Left ventricle myocardium inferior (tissue), 1 donor: Measurements from ENCODE around the gene L1CAM. TPM values are rescaled to one million over a fixed set of nuclear protein-coding genes. Genes with fewer than 3 reads are reported as not detected.

Experiments
- DNase-seq: peaks from one replicate; pipeline ENCODE4 v3.0.0-alpha.2; 2020
- H3K27ac ChIP-seq: fragments of 200-600 bp; replicated peaks from 2 replicates; pipeline ENCODE4 v1.8.0; 2021
- H3K27me3 ChIP-seq: fragments of 200-600 bp; 2 replicates; pipeline ENCODE4 v1.8.0; 2021; ENCODE audit warnings: low read depth
- H3K36me3 ChIP-seq: fragments of 200-600 bp; 2 replicates; pipeline ENCODE4 v1.8.0; 2021
- H3K4me1 ChIP-seq: fragments of 200-600 bp; 2 replicates; pipeline ENCODE4 v1.8.0; 2021
- H3K4me3 ChIP-seq: fragments of 200-600 bp; 2 replicates; pipeline ENCODE4 v1.8.0; 2021; ENCODE audit warnings: mild to moderate bottlenecking, moderate library complexity
- H3K9me3 ChIP-seq: fragments of 200-600 bp; replicated peaks from 2 replicates; pipeline ENCODE4 v1.8.0; 2021
- intact Hi-C: fragments of 100-400 bp; cut with micrococcal nuclease; formaldehyde crosslinking; loops from one replicate; pipeline ENCODE4 v1.11.0; 2022
- total RNA-seq: library from RNA; stranded (reverse); fragmentation: NEBNext Ultra II Directional; extraction: Animal tissue kit (Norgen Biotek cat#: 25700); gene quantifications from one replicate; pipeline ENCODE4 v1.2.1, GENCODE V29; 2021
- TF ChIP-seq, protein P1 (sequence below): fragments of 200-600 bp; IDR thresholded peaks from 2 replicates; pipeline ENCODE4 v1.8.0; 2021; ENCODE audit warnings: antibody characterized with exemption, mild to moderate bottlenecking, borderline replicate concordance
- donor health status: DM: no; HTN: yes; CAD: no; lungs with severe emphysema.

Gene L1CAM
- total RNA-seq, 1 donor from 2014 or later, result 4.0 TPM

DNA sequence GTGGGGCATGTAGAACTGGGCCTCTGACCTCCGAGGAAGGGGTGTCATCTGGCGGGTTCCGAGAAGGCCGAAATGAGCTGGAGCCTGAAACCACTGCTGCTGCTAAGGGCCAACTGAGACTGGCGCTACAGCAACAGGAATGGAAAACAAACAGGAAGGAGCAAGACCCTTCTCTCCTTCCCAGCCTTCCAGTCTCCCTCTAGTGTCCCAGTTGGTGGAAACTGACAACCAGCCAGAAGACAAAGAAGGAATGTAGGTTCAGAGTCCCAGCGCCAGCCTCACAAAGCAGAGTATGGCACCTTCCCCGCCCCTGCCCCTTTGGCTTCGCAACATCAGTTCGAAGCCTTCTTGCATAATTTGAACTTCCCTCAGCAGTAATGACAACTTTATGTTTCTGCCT is 31.3 kb downstream of the L1CAM start:
- Histone ChIP-seq H3K9me3 (no peaks in the 10 kb centered on the region), H3K36me3 (no peaks in the 10 kb centered on the region), H3K27me3 (peaks cover 13% of the 10 kb centered on the region), H3K27ac (no peak overlapping the region), H3K4me3 (no peak overlapping the region), H3K4me1 (no peaks in the 10 kb centered on the region)
- TF ChIP-seq, protein P1, sequence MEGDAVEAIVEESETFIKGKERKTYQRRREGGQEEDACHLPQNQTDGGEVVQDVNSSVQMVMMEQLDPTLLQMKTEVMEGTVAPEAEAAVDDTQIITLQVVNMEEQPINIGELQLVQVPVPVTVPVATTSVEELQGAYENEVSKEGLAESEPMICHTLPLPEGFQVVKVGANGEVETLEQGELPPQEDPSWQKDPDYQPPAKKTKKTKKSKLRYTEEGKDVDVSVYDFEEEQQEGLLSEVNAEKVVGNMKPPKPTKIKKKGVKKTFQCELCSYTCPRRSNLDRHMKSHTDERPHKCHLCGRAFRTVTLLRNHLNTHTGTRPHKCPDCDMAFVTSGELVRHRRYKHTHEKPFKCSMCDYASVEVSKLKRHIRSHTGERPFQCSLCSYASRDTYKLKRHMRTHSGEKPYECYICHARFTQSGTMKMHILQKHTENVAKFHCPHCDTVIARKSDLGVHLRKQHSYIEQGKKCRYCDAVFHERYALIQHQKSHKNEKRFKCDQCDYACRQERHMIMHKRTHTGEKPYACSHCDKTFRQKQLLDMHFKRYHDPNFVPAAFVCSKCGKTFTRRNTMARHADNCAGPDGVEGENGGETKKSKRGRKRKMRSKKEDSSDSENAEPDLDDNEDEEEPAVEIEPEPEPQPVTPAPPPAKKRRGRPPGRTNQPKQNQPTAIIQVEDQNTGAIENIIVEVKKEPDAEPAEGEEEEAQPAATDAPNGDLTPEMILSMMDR, result no peak
- intact Hi-C loops, result no loop called here
- no peak for DNase-seq

GRCh38 chrX:153853902-153854267 is 32.1 kb downstream of the L1CAM start:
- H3K27ac ChIP-seq, result no peak overlapping the region

DNA sequence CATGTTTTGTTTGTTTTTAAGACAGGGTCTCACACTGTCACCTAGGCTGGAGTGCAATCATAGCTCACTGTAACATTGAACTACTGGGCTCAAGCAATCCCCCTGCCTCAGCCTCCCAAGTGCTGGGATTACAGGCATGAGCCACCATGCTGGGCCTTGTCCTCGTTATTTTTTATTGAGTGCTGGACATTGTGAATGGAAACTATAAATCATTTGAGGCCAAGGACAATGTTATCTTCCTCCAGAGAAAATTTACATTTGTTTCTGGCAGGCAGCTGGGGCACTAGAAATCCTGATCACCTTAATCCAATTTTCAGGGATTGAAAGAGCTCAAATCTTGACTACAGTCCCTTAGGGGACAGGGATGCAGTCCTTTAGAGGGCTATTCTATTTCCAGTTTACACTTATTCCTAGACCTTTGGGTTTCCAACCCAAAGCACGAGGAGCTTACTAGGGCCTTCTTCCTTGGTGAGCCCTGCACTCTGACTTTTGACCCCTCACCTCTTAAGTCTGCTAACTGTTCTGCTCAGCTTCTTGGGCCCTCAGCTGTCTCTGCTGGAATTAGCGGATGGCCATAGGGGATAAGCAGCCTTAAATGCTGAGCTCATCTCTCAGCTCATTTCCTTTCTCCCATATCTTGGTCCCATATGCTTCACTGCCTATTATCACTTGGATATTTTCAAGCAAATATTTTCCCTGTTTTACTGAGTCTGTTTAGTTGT is 32.6 kb downstream of the L1CAM start:
- Histone ChIP-seq H3K9me3 (no peaks in the 10 kb centered on the region), H3K36me3 (no peaks in the 10 kb centered on the region), H3K4me3 (no peak overlapping the region), H3K27me3 (peaks cover 13% of the 10 kb centered on the region), H3K27ac (no peak overlapping the region), H3K4me1 (no peaks in the 10 kb centered on the region)
- intact Hi-C loops, result no loop called here
- TF ChIP-seq, protein P1, result no peak
- DNase-seq, result no peak

More at GRCh38 chrX:153853902-153854267, 32.1 kb downstream of the L1CAM start:
- intact Hi-C loops, result no loop called here
- TF ChIP-seq, protein P1, result no peak
- no peak for DNase-seq
- Histone ChIP-seq H3K36me3 (no peaks in the 10 kb centered on the region), H3K27me3 (peaks cover 13% of the 10 kb centered on the region), H3K4me3 (no peak overlapping the region), H3K9me3 (no peaks in the 10 kb centered on the region), H3K4me1 (no peaks in the 10 kb centered on the region)

GRCh38 chrX:153851981-153852380 is 34.0 kb downstream of the L1CAM start:
- Histone ChIP-seq H3K27me3 (peaks cover 17% of the 10 kb centered on the region), H3K4me3 (no peak overlapping the region), H3K36me3 (no peaks in the 10 kb centered on the region), H3K4me1 (no peaks in the 10 kb centered on the region), H3K27ac (no peak overlapping the region), H3K9me3 (no peaks in the 10 kb centered on the region)
- DNase-seq, result no peak
- TF ChIP-seq, protein P1, result no peak
- intact Hi-C loops, result no loop called here

GRCh38 chrX:153848325-153848724 is 37.6 kb downstream of the L1CAM start:
- DNase-seq, result no peak
- TF ChIP-seq, protein P1, result no peak
- H3K4me3 ChIP-seq, result no peak overlapping the region
- intact Hi-C loops, result no loop called here
- H3K27me3 ChIP-seq, result peaks cover 20% of the 10 kb centered on the region
- H3K36me3 ChIP-seq, result no peaks in the 10 kb centered on the region
- no peaks in the 10 kb centered on the region for H3K9me3 ChIP-seq
- no peak overlapping the region for H3K27ac ChIP-seq
- H3K4me1 ChIP-seq, result no peaks in the 10 kb centered on the region
